NCI-H146 treated with DMSO at 0.1 percent for 48 hours (cell line): ENCODE data around the gene PLVAP.
A peak's percentile ranks its signal among the peaks of the same experiment; 100 is the strongest.
"Not testable (repeated sequence)": the region's sequence is repeated elsewhere in the genome, so short reads cannot be mapped to it uniquely, and the experiment has no call there.

Source experiments
- DNase-seq: peaks from one replicate; lab custom pipeline; 2025; ENCODE audit not compliant: unreplicated experiment; lab: John Stamatoyannopoulos, UW

PLVAP gene

GRCh38 chr19:17402982-17403855, 26.1 kb upstream of the PLVAP start:
- peak; percentile 22 for DNase-seq

- DNase-seq, result no peak
Measured at GRCh38 chr19:17401628-17402027, 24.5 kb upstream of the PLVAP start.

- DNase-seq, result no peak
Measured at GRCh38 chr19:17398902-17399527, 21.9 kb upstream of the PLVAP start.

- DNase-seq, result peak; percentile 27
Measured at GRCh38 chr19:17394891-17395415, 17.8 kb upstream of the PLVAP start.

GRCh38 chr19:17393914-17394313, 16.8 kb upstream of the PLVAP start, which contains the start of gene CCDC194:
CCDC194 (minus strand) TSS chr19:17394196; CDS start chr19:17394158, 38 bp downstream.
- no peak for DNase-seq

- DNase-seq, result no peak
Measured at GRCh38 chr19:17393002-17393401, 15.9 kb upstream of the PLVAP start.

- no peak for DNase-seq
Measured at GRCh38 chr19:17391371-17392151, 14.4 kb upstream of the PLVAP start.

GRCh38 chr19:17390665-17391370, 13.7 kb upstream of the PLVAP start:
- peak; percentile 77 for DNase-seq

GRCh38 chr19:17389957-17390664, 13.0 kb upstream of the PLVAP start:
- DNase-seq, result no peak

- no peak for DNase-seq
Measured at GRCh38 chr19:17389288-17389687, 12.1 kb upstream of the PLVAP start.

GRCh38 chr19:17385878-17386611, 8.9 kb upstream of the PLVAP start:
- peak; percentile 26 for DNase-seq

GRCh38 chr19:17380426-17381138, 3.4 kb upstream of the PLVAP start:
- DNase-seq, result no peak

- no peak for DNase-seq
Measured at GRCh38 chr19:17379221-17379631, 2.1 kb upstream of the PLVAP start.

- DNase-seq, result no peak
Measured at GRCh38 chr19:17378271-17378670, 1.1 kb upstream of the PLVAP start.

GRCh38 chr19:17370026-17370587, 7.0 kb downstream of the PLVAP start:
- DNase-seq, result no peak

GRCh38 chr19:17365361-17365760, 11.8 kb downstream of the PLVAP start:
- DNase-seq, result no peak

GRCh38 chr19:17363852-17364605, 13.1 kb downstream of the PLVAP start:
- DNase-seq, result not testable (repeated sequence)
